Dermis microvascular lymphatic vessel endothelial cell (primary cell): Measurements from ENCODE around the gene MDN1. TPM values are rescaled to one million over a fixed set of nuclear protein-coding genes. Genes with fewer than 3 reads are reported as not detected.
"Not testable (repeated sequence)": the region's sequence is repeated elsewhere in the genome, so short reads cannot be mapped to it uniquely, and the experiment has no call there.

ENCODE experiments used
- DNase-seq, 2 donors: peaks; one replicate each; pipeline versions ENCODE4 v3.0.0 to v3.0.0-alpha.2; 2010; ENCODE audit warnings: low read depth in 2 of 2
- total RNA-seq: library from RNA; depleted of rRNA; stranded (reverse); fragments of >200 nt; gene quantifications from 2 replicates; pipeline ENCODE4 v1.2.1, GENCODE V29; 2014

The MDN1 gene
- total RNA-seq, 1 donor from 2014 or later, result 19.8 TPM

- no peak for DNase-seq
Measured at GRCh38 chr6:89650579-89650978, 169.0 kb downstream of the MDN1 start.

DNA sequence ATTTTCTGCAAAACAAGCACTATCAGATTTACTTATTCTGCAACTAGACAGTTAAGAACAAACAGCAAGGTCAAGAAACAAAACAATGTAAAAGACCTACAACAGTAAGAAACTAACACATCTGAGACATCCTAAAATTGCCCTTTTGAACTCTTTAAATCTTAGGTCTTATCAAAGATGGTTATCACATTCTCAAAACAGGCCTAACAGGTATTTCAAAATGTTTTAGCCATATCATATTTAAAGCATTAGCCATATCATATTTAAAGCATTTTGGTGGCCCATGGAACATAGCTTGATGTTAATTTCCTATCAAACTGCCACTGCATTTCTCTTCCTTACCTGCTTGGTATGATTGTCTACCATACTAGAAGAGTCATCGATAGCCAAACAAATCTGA, 169.9 kb downstream of the MDN1 start:
- DNase-seq, result no peak

GRCh38 chr6:89644864-89645263, 174.7 kb downstream of the MDN1 start:
- no peak for DNase-seq

DNA sequence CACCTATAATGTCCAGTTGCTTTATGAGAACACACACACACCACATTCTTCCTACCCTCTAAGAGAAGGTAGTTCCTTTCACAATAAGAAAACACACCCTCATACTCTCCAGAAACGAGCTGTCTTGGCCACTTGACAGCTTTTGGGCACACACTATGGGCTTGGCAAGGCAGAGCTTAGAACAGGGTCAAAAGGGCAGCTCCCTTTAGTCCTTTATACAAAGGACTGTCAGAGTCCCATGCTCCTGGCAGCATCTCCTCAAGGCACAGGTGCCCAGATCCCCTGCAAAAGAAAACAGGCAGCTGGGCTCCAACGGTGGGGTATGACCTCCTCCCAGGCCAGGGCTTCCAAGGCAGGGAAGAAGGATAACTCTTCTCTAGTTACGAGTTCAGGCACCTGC, 176.2 kb downstream of the MDN1 start:
- no peak for DNase-seq

- no peak for DNase-seq
Measured at GRCh38 chr6:89642956-89643355, 176.6 kb downstream of the MDN1 start.

DNA sequence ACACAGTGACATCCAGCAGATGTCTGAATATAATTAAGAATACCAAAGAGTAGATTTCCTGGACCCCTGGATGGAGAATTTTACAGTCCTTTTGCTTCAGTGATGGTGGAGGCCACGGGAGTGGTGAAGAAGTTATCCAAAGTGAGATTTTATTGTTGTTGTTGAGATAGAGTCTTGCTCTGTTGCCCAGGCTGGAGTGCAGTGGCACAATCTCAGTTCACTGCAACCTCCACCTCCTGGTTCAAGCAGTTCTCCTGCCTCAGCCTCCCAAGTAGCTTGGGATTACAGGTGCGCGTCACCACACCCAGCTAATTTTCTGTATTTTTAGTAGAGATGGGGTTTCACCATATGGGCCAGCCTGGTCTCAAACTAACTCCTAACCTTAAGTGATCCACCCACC, 178.0 kb downstream of the MDN1 start:
- not testable (repeated sequence) for DNase-seq

- DNase-seq, result no peak
Measured at GRCh38 chr6:89640804-89641203, 178.8 kb downstream of the MDN1 start.

GRCh38 chr6:89638320-89639195, 181.0 kb downstream of the MDN1 start, which contains the start of gene LYRM2:
TSS of gene LYRM2 (minus strand) at chr6:89638747. CDS start at chr6:89638716, 31 bp downstream.
- DNase-seq, result peak; percentile 82 to 93

GRCh38 chr6:89637960-89638319, 181.7 kb downstream of the MDN1 start:
- no peak for DNase-seq

DNA sequence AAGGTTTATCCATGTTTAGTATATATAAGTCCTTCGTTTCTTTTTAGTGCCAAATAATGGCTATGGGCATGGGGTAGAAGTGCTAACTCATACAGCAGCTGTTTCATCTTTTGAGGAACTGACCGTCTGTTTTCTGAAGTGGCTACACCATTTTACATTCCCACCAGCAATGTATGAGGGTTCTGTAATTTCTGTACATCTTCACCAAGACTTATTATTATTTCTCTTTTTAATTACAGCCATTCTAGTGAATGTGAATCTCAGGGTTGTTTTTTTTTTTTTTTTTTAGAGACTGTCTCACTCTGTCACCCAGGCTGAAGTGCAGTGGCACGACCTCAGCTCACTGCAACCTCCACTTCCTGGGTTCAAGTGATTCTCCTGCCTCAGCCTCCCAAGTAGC, 183.2 kb downstream of the MDN1 start:
- DNase-seq, result not testable (repeated sequence)

- DNase-seq, result no peak
Measured at GRCh38 chr6:89630488-89630887, 189.1 kb downstream of the MDN1 start.

GRCh38 chr6:89623749-89624148, 195.8 kb downstream of the MDN1 start:
- DNase-seq, result no peak

DNA sequence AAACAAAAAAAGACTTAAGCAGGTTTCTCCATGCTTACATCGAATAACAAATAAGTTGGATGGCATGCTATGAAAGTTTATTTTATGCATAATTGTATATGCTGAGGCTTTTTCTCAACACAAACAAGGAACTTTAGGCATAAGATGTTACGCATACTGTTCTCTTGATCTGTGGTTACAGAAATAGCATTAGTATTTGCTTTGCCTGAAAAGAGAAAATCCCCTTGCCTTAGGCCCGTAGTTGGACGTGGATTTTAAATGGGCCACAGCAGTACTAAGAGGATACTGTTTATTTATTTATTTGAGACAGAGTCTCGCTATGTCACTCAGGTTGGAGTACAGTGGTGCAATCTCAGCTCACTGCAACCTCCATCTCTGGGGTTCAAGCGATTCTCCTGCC, 200.0 kb downstream of the MDN1 start:
- DNase-seq, result no peak

GRCh38 chr6:89618026-89618425, 201.6 kb downstream of the MDN1 start:
- no peak for DNase-seq

- no peak for DNase-seq
Measured at GRCh38 chr6:89616531-89616930, 203.1 kb downstream of the MDN1 start.

GRCh38 chr6:89615882-89616281, 203.7 kb downstream of the MDN1 start:
- DNase-seq, result no peak

DNA sequence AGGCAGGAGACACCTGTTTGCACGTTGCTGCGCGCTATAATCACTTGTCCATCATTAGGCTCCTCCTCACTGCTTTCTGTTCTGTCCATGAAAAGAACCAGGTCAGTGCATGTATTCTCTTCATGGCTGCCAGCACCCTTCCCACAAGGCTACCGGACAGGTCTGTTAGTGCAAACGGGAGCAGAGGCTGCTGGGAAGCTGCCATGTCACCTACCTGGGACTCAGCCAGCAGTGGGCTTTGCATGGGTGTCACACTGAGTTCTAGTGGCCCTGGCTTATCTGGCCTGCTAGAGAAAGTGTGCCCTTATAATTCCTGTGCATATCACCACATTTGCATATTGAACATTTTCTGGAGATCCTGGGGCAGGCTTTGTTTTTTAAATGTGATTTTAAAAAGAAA, 205.8 kb downstream of the MDN1 start:
- DNase-seq, result no peak

DNA sequence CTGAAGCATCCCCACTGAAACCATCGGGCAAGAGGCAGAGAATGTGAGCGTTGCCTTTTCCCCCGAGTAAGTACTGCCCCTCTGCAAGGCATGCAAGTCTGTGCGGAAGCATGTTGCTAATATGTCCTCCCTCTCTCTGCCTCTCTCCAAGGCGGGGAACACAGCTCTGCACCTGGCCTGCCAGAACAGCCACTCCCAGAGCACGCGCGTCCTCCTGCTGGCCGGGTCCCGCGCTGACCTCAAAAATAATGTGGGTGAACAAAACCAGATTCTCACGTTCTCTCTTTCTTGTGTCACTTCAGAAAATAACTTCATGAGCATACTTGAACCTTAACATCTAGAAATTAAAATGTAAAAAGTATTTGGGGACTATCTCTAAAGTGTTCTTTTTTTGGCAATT, 207.5 kb downstream of the MDN1 start:
- no peak for DNase-seq

DNA sequence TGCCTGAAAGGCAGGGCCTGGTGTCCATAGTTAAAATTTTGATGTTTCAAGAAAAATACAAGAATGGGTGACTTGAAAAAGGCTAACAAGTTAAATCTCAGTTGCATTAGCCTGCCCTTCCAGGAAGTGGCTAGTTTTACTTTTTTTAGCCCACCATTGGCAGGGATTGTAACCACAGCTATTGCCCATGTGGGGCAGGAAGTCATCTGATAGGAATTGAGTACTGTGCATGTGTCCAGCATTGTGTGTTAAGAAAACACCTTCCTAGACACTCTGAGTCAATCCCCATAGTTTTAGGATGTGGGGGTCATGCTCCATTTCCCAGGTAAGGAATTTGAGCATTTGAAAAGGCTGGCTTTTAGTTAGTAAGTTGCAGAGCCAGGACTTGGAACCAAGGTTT, 207.9 kb downstream of the MDN1 start:
- DNase-seq, result peak in 1 of 2 donors; percentile 20

- peak; percentile 15 to 59 for DNase-seq
Measured at GRCh38 chr6:89610149-89610642, 209.4 kb downstream of the MDN1 start.

DNA sequence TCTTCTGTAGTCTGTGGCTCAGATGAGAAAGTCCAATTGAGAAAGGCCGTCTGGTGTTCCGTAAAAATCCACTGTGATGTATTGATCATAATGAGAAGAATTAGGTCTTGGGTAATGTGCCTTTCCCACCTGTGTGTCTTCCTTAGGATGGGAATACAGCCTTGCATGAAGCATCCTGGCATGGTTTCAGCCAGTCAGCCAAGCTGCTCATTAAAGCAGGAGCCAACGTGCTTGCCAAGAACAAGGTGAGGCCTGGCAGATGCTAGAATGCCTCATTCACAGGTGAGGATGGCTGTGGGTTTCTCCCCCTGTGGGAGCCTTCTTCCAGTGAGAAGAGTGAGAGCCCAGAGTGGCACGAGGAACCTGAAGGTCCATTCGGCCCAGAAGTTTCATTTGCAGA, 213.7 kb downstream of the MDN1 start:
- DNase-seq, result no peak

GRCh38 chr6:89604653-89605052, 214.9 kb downstream of the MDN1 start:
- no peak for DNase-seq

DNA sequence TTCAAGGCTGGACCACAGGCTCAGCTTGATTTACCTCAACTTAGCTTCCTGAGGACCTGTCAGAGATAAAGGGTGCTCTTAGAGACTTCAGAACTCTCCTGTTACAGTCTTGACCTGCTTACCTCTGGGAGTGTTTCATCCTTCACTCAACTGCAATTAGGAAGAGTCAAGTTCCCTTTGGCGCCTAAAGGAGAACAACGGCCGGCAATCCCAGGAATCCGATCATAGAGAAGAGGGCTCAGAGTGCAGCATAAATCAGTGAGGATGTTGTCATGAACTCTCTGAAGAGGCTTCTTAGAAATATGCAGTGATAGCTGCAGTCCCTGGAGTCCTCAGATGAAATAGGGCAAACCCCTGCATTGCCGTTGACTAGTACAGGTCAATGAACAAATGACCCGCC, 217.4 kb downstream of the MDN1 start:
- DNase-seq, result no peak
